OCI-LY7 (cell line): Measurements from ENCODE around the gene TERB1.

Experiments used
- CTCF ChIP-seq: fragments of 200-600 bp; sonication (generic); conservative IDR thresholded peaks from 2 replicates; pipeline ENCODE4 v1.5.1; 2014; ENCODE audit warnings: mild to moderate bottlenecking, antibody characterized with exemption, low read length, moderate library complexity, mixed read lengths
- EZH2phosphoT487 ChIP-seq: fragments of 200-600 bp; sonication (generic); IDR thresholded peaks from 2 replicates; pipeline ENCODE4 v1.6.1; 2018; ENCODE audit warnings: low read depth, borderline replicate concordance, mild to moderate bottlenecking, mixed run types, antibody characterized with exemption, low read length, moderate library complexity, mixed read lengths

DNA sequence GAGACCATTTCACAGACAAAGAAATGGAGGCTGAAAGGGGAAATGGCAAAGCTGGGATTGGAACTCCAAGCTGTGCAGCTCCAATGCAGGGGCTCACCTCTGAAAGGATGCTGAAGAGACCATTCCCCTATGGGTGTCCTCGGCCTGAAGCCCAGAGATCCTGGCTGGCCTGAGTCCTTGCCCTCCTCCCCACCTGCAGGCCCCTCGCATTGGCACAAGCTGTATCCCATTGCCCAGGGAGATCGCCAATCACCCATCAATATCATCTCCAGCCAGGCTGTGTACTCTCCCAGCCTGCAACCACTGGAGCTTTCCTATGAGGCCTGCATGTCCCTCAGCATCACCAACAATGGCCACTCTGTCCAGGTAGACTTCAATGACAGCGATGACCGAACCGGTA lies 45.4 kb upstream of the TERB1 start:
- TF ChIP-seq CTCF = no peak
- no peak for TF ChIP-seq EZH2phosphoT487
